Heart left ventricle (tissue), 16 donors: ENCODE measurements around the gene STON1. TPM values are rescaled to one million over a fixed set of nuclear protein-coding genes. Genes with fewer than 3 reads are reported as not detected.
A peak's percentile ranks its signal among the peaks of the same experiment; 100 is the strongest.

Experiments used
- ATAC-seq, 4 donors: fragments of 200-7000 bp; cut with Tn5 transposase; one replicate each; pipeline ENCODE4 v1.9.1; 2020 to 2022; ENCODE audit warnings: moderate library complexity in 4 of 4, mild to moderate bottlenecking in 3 of 4, moderate number of reproducible peaks in 1 of 4
- DNase-seq, 5 donors: peaks; one replicate each; pipeline ENCODE4 v3.0.0-alpha.2; 2020
- H3K27ac ChIP-seq, 12 donors: fragments of 200-600 bp; sonication (generic) in 4 of 12; one replicate each; pipeline versions ENCODE4 v1.5.0 to v1.8.0; 2016 to 2022; ENCODE audit warnings: mild to moderate bottlenecking in 2 of 12
- H3K27me3 ChIP-seq, 9 donors: fragments of 200-600 bp; sonication (generic) in 2 of 9; one replicate each; pipeline versions ENCODE4 v1.5.1 to v1.8.0; 2016 to 2022; ENCODE audit warnings: mild to moderate bottlenecking in 3 of 9
- H3K36me3 ChIP-seq, 9 donors: fragments of 200-600 bp; sonication (generic) in 2 of 9; one replicate each; pipeline versions ENCODE4 v1.5.0 to v1.8.0; 2018 to 2022; ENCODE audit warnings: mild to moderate bottlenecking in 2 of 9
- H3K4me1 ChIP-seq, 12 donors: fragments of 200-600 bp; sonication (generic) in 4 of 12; one replicate each; pipeline versions ENCODE4 v1.5.0 to v1.8.0; 2016 to 2022; ENCODE audit warnings: mild to moderate bottlenecking in 3 of 12
- H3K4me3 ChIP-seq, 12 donors: fragments of 200-600 bp; sonication (generic) in 4 of 12; one replicate each; pipeline versions ENCODE4 v1.5.0 to v1.8.0; 2017 to 2022; ENCODE audit warnings: mild to moderate bottlenecking in 9 of 12, moderate library complexity in 4 of 12
- H3K9me3 ChIP-seq, 12 donors: fragments of 200-600 bp; sonication (generic) in 4 of 12; one replicate each; pipeline versions ENCODE4 v1.5.0 to v1.8.0; 2016 to 2022; ENCODE audit warnings: mild to moderate bottlenecking in 1 of 12
- CTCF ChIP-seq, 12 donors: fragments of 200-600 bp; sonication (generic) in 4 of 12; IDR thresholded peaks; one replicate each; pipeline versions ENCODE4 v1.5.0 to v1.8.0; 2018 to 2022; ENCODE audit warnings: antibody characterized with exemption in 12 of 12, mild to moderate bottlenecking in 5 of 12
- POLR2A ChIP-seq, 2 donors: fragments of 450-650 bp; IDR thresholded peaks; one replicate each; pipeline ENCODE4 v1.6.1; 2017; ENCODE audit warnings: antibody characterized with exemption in 2 of 2, mild to moderate bottlenecking in 2 of 2, moderate library complexity in 2 of 2
- WGBS, 4 donors: extraction: QIAGEN DNeasy Blood & Tissue Kit in 2 of 4; methylation state at CpG; one replicate each; pipeline versions ENCODE4 v1.1.5 to v1.1.7; 2013 to 2018; 5-methylcytosine and 5-hydroxymethylcytosine counted together
- intact Hi-C, 10 donors: fragments of 100-400 bp; cut with DNase I; formaldehyde crosslinking; loops; one replicate each; pipeline versions ENCODE4 v1.11.1 to v1.14.2; 2022
- polyA plus RNA-seq, 2 donors: library from polyadenylated mRNA; stranded (reverse); fragments of 200-250 nt; gene quantifications; one replicate each; pipeline ENCODE4 v1.2.3, GENCODE V29; 2013
- total RNA-seq, 9 donors: library from RNA; depleted of rRNA in 2 of 9; stranded (reverse); fragments of >200 nt in 2 of 9; fragmentation: NEBNext Ultra II Directional in 3 of 9; extraction: Animal tissue kit (Norgen Biotek cat#: 25700) in 3 of 9; gene quantifications; one replicate each; pipeline versions ENCODE4 v1.1.0 to v1.2.4, GENCODE V29; 2016 to 2023
- donor health status: ischemic (EF 13 %, LVEDD 7.1; RV severe dilation, severe dysfunction).
- donor health status: healthy with polysubstance abuse.
- donor health status: DM: no; HTN: yes; CAD: no.
- donor health status: DM: no; HTN: no; CAD: no.
- donor health status: ischemic (EF 25% LVEDD 6.9; RV normal size, moderate dysfunction).
- donor health status: ischemic (EF 25% LVEDD 5.7; RV mildly dilated, moderate dysfunction).
- donor health status: healthy.
- donor health status: DM: yes; HTN: yes; CAD: no.
- donor health status: ischemic (EF 35%, LVEDD 5.7; RV mildly dilated, moderate dysfunction).
- donor health status: nonischemic (EF 11% LVEDD 7.7; RV severe dilation, severe dysfunction).
- donor health status: DM: yes; HTN: yes; CAD: no.
- donor health status: PGD.
- donor health status: ischemic (EF 29% LVEDD 5.4; RV normal size, mild dysfunction).
- donor health status: nonischemic (EF 23%, LVEDD 6.1; RV moderate dilation, normal function).

STON1 gene
- total and polyA plus RNA-seq, 11 donors = 2.6 to 8.6 (median 4.4) TPM

- H3K27ac ChIP-seq = no peak overlapping the region
- H3K36me3 ChIP-seq = peaks cover 0 to 22% (median 0%) of the 10 kb centered on the region in 9 donors
- intact Hi-C loops = loop anchor here in 6 of 10 donors (5.0 to 10.0 kb wide), 6 partner anchors 124 to 1891 kb away; no protein-coding TSS in a partner anchor
Measured at GRCh38 chr2:48600917-48601316, 71.0 kb downstream of the STON1 start.

GRCh38 chr2:48601349-48601748 is 71.4 kb downstream of the STON1 start:
- 62 to 71% (median 66%) methylated on average over 7 of the region's 7 CpGs for WGBS, 4 donors
- Histone ChIP-seq H3K9me3 (no peaks in the 10 kb centered on the region), H3K27ac (no peak overlapping the region), H3K36me3 (peaks cover 0 to 22% (median 0%) of the 10 kb centered on the region in 9 donors), H3K4me3 (no peak overlapping the region), H3K27me3 (no peaks in the 10 kb centered on the region), H3K4me1 (no peaks in the 10 kb centered on the region)
- ATAC-seq (peak; percentile 59 to 69 (median 66)), DNase-seq (peak in 1 of 5 donors; percentile 34)
- intact Hi-C loops = loop anchor here in 6 of 10 donors (5.0 to 10.0 kb wide), 6 partner anchors 123 to 1891 kb away; no protein-coding TSS in a partner anchor
- peak in 8 of 12 donors; percentile 18 to 50 (median 26) for TF ChIP-seq CTCF (IDR thresholded peaks at IDR 0.05)
- no peak for TF ChIP-seq POLR2A (IDR thresholded peaks at IDR 0.05)

More at GRCh38 chr2:48600917-48601316, 71.0 kb downstream of the STON1 start:
- Histone ChIP-seq H3K4me3 (no peak overlapping the region), H3K4me1 (no peaks in the 10 kb centered on the region), H3K27me3 (no peaks in the 10 kb centered on the region), H3K9me3 (no peaks in the 10 kb centered on the region)
- ATAC-seq = no peak
- no peak for TF ChIP-seq POLR2A (IDR thresholded peaks at IDR 0.05)
- no peak for TF ChIP-seq CTCF (IDR thresholded peaks at IDR 0.05)
- WGBS, 4 donors = 73 to 82% (median 77%) methylated on average over 3 of the region's 3 CpGs
- no peak for DNase-seq

- H3K9me3 ChIP-seq = no peaks in the 10 kb centered on the region
- ATAC-seq (no peak), DNase-seq (no peak)
- no peak overlapping the region for H3K27ac ChIP-seq
- no peaks in the 10 kb centered on the region for H3K27me3 ChIP-seq
- no peaks in the 10 kb centered on the region for H3K4me1 ChIP-seq
- TF ChIP-seq CTCF (IDR thresholded peaks at IDR 0.05) (no peak), POLR2A (IDR thresholded peaks at IDR 0.05) (no peak)
- no peak overlapping the region for H3K4me3 ChIP-seq
- WGBS, 4 donors = 80 to 81% (median 80%) methylated on average over 5 of the region's 5 CpGs
- peaks cover 0 to 5% (median 0%) of the 10 kb centered on the region in 9 donors for H3K36me3 ChIP-seq
- intact Hi-C loops = loop anchor here in 3 of 10 donors (10.0 kb wide), 4 partner anchors 119 to 1799 kb away; no protein-coding TSS in a partner anchor
Measured at GRCh38 chr2:48605482-48606175, 75.7 kb downstream of the STON1 start.

GRCh38 chr2:48607307-48608014 is 77.5 kb downstream of the STON1 start:
- H3K4me3 ChIP-seq = no peak overlapping the region
- no peaks in the 10 kb centered on the region for H3K4me1 ChIP-seq
- TF ChIP-seq POLR2A (IDR thresholded peaks at IDR 0.05) (no peak), CTCF (IDR thresholded peaks at IDR 0.05) (no peak)
- intact Hi-C loops = loop anchor here in 3 of 10 donors (10.0 kb wide), 4 partner anchors 117 to 1797 kb away; no protein-coding TSS in a partner anchor
- H3K9me3 ChIP-seq = no peaks in the 10 kb centered on the region
- H3K27me3 ChIP-seq = no peaks in the 10 kb centered on the region
- WGBS, 4 donors = 70 to 77% (median 76%) methylated on average over 10 of the region's 10 CpGs
- ATAC-seq (no peak), DNase-seq (no peak)
- H3K36me3 ChIP-seq = peaks cover 0 to 5% (median 0%) of the 10 kb centered on the region in 9 donors
- H3K27ac ChIP-seq = no peak overlapping the region
